Esophagus muscularis mucosa (tissue), 4 donors: ENCODE data around the gene LMNTD1. TPM values are rescaled to one million over a fixed set of nuclear protein-coding genes. Genes with fewer than 3 reads are reported as not detected.

Experiments used
- DNase-seq: peaks from one replicate; pipeline ENCODE4 v3.0.0-alpha.2; 2017; ENCODE audit errors: extremely low spot score
- H3K27ac ChIP-seq, 4 donors: fragments of 200-600 bp; sonication (generic); replicated peaks in 1 of 4; 1 replicate in 3 of 4; 2 replicates in 1 of 4; pipeline ENCODE4 v1.5.1; 2016 to 2019; ENCODE audit warnings: mild to moderate bottlenecking in 1 of 4
- H3K27me3 ChIP-seq, 4 donors: fragments of 200-600 bp; sonication (generic); one replicate each; pipeline versions ENCODE4 v1.5.1 to v1.6.0; 2016 to 2019
- H3K36me3 ChIP-seq, 4 donors: fragments of 200-600 bp; sonication (generic); one replicate each; pipeline ENCODE4 v1.5.1; 2016 to 2019
- H3K4me1 ChIP-seq, 4 donors: fragments of 200-600 bp; sonication (generic); one replicate each; pipeline ENCODE4 v1.5.1; 2016 to 2019
- H3K4me3 ChIP-seq, 4 donors: fragments of 200-600 bp; sonication (generic); 1 replicate in 2 of 4; 2 replicates in 2 of 4; pipeline ENCODE4 v1.5.1; 2016 to 2019; ENCODE audit warnings: mild to moderate bottlenecking in 4 of 4, moderate library complexity in 1 of 4
- H3K9me3 ChIP-seq, 4 donors: fragments of 200-600 bp; sonication (generic); 1 replicate in 3 of 4; 2 replicates in 1 of 4; pipeline ENCODE4 v1.5.1; 2016 to 2019
- CTCF ChIP-seq, 3 experiments: fragments of 200-600 bp in 2 of 3; fragments of 450-650 bp in 1 of 3; sonication (generic) in 2 of 3; IDR thresholded peaks; one replicate each; pipeline ENCODE4 v1.5.1; 2017 to 2019; ENCODE audit warnings: antibody characterized with exemption in 3 of 3, mild to moderate bottlenecking in 2 of 3, moderate library complexity in 1 of 3
- EP300 ChIP-seq: sonication (generic); formaldehyde crosslinking; IDR thresholded peaks from one replicate; pipeline ENCODE4 v1.6.1; 2017; ENCODE audit warnings: antibody characterized with exemption
- POLR2A ChIP-seq: fragments of 450-650 bp; IDR thresholded peaks from one replicate; pipeline ENCODE4 v1.6.1; 2017; ENCODE audit warnings: antibody characterized with exemption, moderate library complexity, mild to moderate bottlenecking, low read depth
- POLR2AphosphoS5 ChIP-seq, 2 donors: sonication (generic); formaldehyde crosslinking; IDR thresholded peaks; one replicate each; pipeline ENCODE4 v1.6.1; 2017; ENCODE audit warnings: antibody characterized with exemption in 2 of 2
- WGBS: methylation state at CpG from one replicate; pipeline ENCODE4 v1.1.5; 2018; 5-methylcytosine and 5-hydroxymethylcytosine counted together
- intact Hi-C: fragments of 100-400 bp; cut with DNase I; formaldehyde crosslinking; loops from one replicate; pipeline ENCODE4 v1.15.1; 2023
- total RNA-seq, 4 donors: library from RNA; depleted of rRNA; stranded (reverse); fragments of >200 nt; gene quantifications; one replicate each; pipeline versions ENCODE4 v1.1.0 to v1.2.1, GENCODE V29; 2016

The LMNTD1 gene
- total RNA-seq, 4 donors from 2014 or later, result 0.75 to 1.8 (median 1.2) TPM; not detected in 1

DNA sequence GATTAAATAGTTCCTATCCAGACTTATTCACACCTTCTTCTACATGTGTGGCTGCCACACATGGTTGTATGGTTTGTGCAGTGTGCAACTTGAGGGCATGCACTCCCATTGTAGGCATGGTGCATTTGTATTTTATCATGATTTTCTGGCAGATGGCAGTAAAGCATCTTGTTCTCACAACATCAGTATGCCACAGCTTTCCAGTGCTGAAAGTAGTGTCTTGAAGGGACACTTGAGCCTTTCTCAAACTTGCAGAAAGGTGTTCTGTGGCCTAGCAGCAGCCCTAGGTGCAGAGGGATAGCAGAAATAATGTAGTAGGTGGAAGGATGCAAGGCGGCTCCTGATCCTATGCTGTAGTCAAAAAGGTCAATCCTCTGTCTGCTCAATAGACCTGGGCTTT lies 72.9 kb downstream of the LMNTD1 start:
- Histone ChIP-seq H3K9me3 (no peaks in the 10 kb centered on the region), H3K27me3 (no peaks in the 10 kb centered on the region), H3K4me3 (no peak overlapping the region), H3K36me3 (no peaks in the 10 kb centered on the region), H3K4me1 (no peaks in the 10 kb centered on the region), H3K27ac (no peak overlapping the region)
- intact Hi-C loops, result no loop called here
- TF ChIP-seq CTCF (IDR thresholded peaks at IDR 0.05) (no peak), EP300 (no peak), POLR2AphosphoS5 (IDR thresholded peaks at IDR 0.05) (no peak), POLR2A (no peak)
- 75% methylated on average over 1 of the region's 1 CpG for WGBS
- DNase-seq, result peak; percentile 60

GRCh38 chr12:25477217-25477616 lies 75.9 kb downstream of the LMNTD1 start:
- Histone ChIP-seq H3K4me3 (no peak overlapping the region), H3K36me3 (no peaks in the 10 kb centered on the region), H3K4me1 (no peaks in the 10 kb centered on the region), H3K27ac (no peak overlapping the region), H3K27me3 (no peaks in the 10 kb centered on the region), H3K9me3 (no peaks in the 10 kb centered on the region)
- intact Hi-C loops, result no loop called here
- no peak for DNase-seq
- 95% methylated on average over 5 of the region's 5 CpGs for WGBS
- no peak for TF ChIP-seq POLR2AphosphoS5 (IDR thresholded peaks at IDR 0.05)
- no peak for TF ChIP-seq EP300
- no peak for TF ChIP-seq POLR2A
- no peak for TF ChIP-seq CTCF (IDR thresholded peaks at IDR 0.05)

GRCh38 chr12:25472453-25472852 lies 80.6 kb downstream of the LMNTD1 start:
- no peaks in the 10 kb centered on the region for H3K9me3 ChIP-seq
- no peaks in the 10 kb centered on the region for H3K27me3 ChIP-seq
- no peak overlapping the region for H3K4me3 ChIP-seq
- intact Hi-C loops, result no loop called here
- no peaks in the 10 kb centered on the region for H3K36me3 ChIP-seq
- no peak for TF ChIP-seq EP300
- TF ChIP-seq CTCF (IDR thresholded peaks at IDR 0.05), result no peak
- no peak for TF ChIP-seq POLR2AphosphoS5 (IDR thresholded peaks at IDR 0.05)
- TF ChIP-seq POLR2A, result no peak
- peaks cover 0 to 15% (median 12%) of the 10 kb centered on the region in 4 donors for H3K4me1 ChIP-seq
- DNase-seq, result no peak
- no peak overlapping the region for H3K27ac ChIP-seq

GRCh38 chr12:25469861-25470260 lies 83.2 kb downstream of the LMNTD1 start:
- intact Hi-C loops, result no loop called here
- no peaks in the 10 kb centered on the region for H3K27me3 ChIP-seq
- DNase-seq, result no peak
- peaks cover 0 to 15% (median 12%) of the 10 kb centered on the region in 4 donors for H3K4me1 ChIP-seq
- TF ChIP-seq EP300 (no peak), POLR2AphosphoS5 (IDR thresholded peaks at IDR 0.05) (no peak), CTCF (IDR thresholded peaks at IDR 0.05) (no peak), POLR2A (no peak)
- no peak overlapping the region for H3K4me3 ChIP-seq
- peak overlapping the region in 1 of 4 donors; percentile 34 for H3K27ac ChIP-seq
- WGBS, result 36% methylated on average over 2 of the region's 2 CpGs
- no peaks in the 10 kb centered on the region for H3K9me3 ChIP-seq
- no peaks in the 10 kb centered on the region for H3K36me3 ChIP-seq

- intact Hi-C loops, result no loop called here
These were observed 83.7 kb downstream of the LMNTD1 start for GRCh38 chr12:25469368-25469767.

More at GRCh38 chr12:25469368-25469767, 83.7 kb downstream of the LMNTD1 start:
- no peak overlapping the region for H3K4me3 ChIP-seq
- H3K9me3 ChIP-seq, result no peaks in the 10 kb centered on the region
- DNase-seq, result no peak
- TF ChIP-seq EP300, result no peak
- TF ChIP-seq POLR2AphosphoS5 (IDR thresholded peaks at IDR 0.05), result no peak
- TF ChIP-seq POLR2A, result no peak
- no peak for TF ChIP-seq CTCF (IDR thresholded peaks at IDR 0.05)
- peaks cover 0 to 15% (median 12%) of the 10 kb centered on the region in 4 donors for H3K4me1 ChIP-seq
- 84% methylated on average over 6 of the region's 6 CpGs for WGBS
- no peaks in the 10 kb centered on the region for H3K27me3 ChIP-seq
- H3K27ac ChIP-seq, result peak overlapping the region in 1 of 4 donors; percentile 34
- H3K36me3 ChIP-seq, result no peaks in the 10 kb centered on the region
